ENCODE measurements around the gene AGAP1.

Gene AGAP1

DNA sequence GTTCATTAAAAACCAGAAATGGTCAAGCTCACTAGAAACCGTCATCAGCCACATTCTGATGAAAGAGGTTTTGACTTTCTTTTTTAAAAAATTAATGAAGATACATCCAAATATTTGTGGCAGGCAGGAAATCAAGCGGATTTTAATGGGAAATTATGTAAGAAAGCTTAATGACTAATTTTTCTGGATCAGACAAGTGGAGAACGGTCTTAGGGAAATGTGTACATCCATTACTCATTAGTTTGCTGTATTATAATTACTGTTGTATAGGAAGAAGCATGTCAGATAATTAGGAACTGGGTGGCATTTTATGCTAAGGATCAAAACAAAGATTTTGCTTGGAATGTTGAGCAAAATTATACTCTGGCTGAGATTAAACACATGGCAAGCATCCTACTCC is 39.4 kb downstream of the AGAP1 start:
- no peak for DNase-seq (ENCODE audit: low spot score)

DNA sequence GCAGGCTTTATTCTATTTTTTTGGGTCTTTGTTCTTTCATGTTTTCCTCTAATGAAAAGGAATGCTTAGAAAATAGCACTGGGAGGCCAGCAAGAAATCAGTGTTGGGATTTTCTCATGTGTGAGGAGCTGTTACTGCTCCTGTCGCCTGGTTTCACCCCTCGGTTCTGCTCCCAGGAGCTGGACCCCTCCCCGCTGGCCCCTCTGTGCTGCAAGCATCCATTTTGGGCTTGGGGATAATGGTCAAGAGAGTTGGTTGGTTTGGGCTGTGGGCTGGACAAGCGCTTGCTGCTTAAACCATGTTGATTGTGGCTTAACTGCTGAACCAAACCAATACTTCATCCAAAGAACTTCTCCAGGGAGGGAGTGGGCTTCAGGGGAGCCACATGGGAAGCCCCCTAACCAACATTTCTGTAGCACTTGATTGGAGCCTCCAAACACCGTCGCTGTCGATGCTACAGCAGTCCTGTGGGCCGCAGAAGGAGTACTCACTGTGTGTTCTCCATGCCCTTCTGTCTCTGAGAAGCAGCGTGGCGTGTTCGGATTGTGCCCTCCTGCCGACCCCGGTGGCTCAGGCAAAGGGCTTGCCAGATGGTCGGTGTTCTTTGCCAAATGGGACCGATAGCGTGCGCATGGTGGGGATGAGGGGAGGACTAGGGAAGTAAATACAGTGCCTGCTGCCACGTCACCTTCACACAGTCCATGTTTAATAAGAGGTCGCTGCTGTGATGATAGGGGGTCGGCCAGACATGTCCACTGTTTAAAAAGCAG is 40.0 kb downstream of the AGAP1 start:
- no peak for DNase-seq (ENCODE audit: low spot score)

- no peak for DNase-seq (ENCODE audit: low spot score)
Measured at GRCh38 chr2:235534678-235535422, 41.0 kb downstream of the AGAP1 start.

- DNase-seq (ENCODE audit: low spot score), result no peak
Measured at GRCh38 chr2:235535423-235536130, 41.7 kb downstream of the AGAP1 start.

GRCh38 chr2:235536711-235537110 is 42.9 kb downstream of the AGAP1 start:
- no peak for DNase-seq (ENCODE audit: low spot score)

GRCh38 chr2:235537186-235537585 is 43.3 kb downstream of the AGAP1 start:
- DNase-seq (ENCODE audit: low spot score), result no peak

DNA sequence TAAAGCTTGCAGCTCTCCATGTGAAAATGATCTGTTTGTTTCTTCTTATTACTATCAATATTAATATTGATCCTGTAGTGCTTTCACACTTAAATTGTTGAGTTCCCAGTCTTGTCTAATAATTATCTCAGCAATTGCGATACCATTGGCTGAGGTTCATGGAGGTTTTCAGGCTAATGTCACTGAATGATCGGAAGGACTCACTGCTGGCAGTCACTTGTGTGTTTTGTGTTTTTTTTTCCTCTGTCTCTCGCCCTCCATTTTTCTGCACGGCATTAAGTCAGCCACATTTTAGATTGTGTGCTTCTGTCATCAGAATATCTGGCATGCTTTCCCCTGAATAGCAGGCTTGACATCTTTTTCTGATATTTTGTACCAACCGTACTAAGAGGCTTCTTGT is 43.7 kb downstream of the AGAP1 start:
- DNase-seq (ENCODE audit: low spot score), result no peak

DNA sequence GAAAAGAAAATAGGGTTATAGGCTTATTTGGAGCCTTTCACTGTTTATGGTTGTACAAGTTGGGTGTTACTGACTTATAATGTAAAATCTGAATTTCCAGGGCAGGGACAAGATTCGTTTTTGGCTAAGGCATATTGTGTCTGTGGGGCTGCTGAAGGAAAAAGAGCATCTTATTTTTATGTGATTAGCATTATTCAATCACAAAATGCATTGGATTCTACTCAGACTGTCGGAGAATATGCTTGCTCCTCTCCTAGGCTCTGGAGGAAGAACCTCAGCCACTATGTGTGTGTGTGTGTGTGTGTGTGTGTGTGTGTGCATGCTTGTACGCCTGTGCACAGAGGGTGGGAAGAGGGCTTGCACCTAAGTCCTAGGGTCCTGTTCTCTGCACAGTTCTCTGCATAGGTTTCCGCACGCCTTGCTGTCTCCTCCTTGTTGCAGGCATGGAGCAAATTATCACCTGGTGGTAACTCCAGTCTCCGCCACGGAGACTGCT is 44.3 kb downstream of the AGAP1 start:
- DNase-seq (ENCODE audit: low spot score), result no peak

- no peak for DNase-seq (ENCODE audit: low spot score)
Measured at GRCh38 chr2:235538981-235539380, 45.1 kb downstream of the AGAP1 start.

- DNase-seq (ENCODE audit: low spot score), result no peak
Measured at GRCh38 chr2:235539773-235540172, 45.9 kb downstream of the AGAP1 start.

- no peak for DNase-seq (ENCODE audit: low spot score)
Measured at GRCh38 chr2:235541016-235541415, 47.2 kb downstream of the AGAP1 start.

- no peak for DNase-seq (ENCODE audit: low spot score)
Measured at GRCh38 chr2:235541838-235542549, 48.2 kb downstream of the AGAP1 start.

- no peak for DNase-seq (ENCODE audit: low spot score)
Measured at GRCh38 chr2:235542733-235543127, 48.9 kb downstream of the AGAP1 start.

- no peak for DNase-seq (ENCODE audit: low spot score)
Measured at GRCh38 chr2:235543128-235543750, 49.4 kb downstream of the AGAP1 start.

DNA sequence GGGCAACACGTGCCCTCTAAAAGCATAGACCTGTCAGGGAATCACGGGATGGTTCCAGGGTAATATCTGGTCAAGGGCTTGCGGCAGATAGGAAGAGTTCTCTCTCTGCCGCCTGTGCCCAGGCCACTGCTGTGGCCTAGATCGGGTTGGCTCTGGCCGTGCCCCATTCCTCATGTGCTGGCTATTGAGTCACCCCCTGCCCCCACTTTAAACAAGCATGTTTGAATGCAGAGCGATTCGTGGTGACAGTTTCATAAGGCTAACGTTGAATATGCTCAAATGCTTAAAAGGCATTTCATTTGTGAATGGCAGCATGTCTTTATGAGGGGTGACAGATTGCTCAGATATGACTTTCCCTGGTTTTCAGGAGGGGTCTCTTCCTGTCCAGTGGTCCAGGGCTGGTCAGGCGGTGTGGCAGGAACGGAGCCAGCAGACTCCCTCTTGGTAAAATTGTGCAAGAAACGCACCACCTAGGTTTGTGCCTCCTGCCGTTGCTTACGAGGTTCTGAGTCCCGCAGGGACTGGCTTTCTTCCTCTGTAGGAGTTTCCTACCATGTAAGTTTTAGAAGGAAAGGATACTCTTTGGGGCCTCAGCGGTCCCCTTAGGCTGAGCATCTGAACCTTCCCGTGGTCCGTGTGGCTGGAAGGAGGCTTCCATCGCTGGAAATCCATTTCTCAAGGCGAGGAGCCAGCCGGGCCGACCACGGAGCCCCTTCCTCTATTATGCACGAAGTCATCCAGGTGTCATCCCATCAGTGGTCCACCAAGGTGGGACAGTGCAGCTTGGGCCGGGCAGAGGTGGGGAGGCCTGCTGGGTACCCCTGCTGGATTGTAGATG is 50.2 kb downstream of the AGAP1 start:
- DNase-seq (ENCODE audit: low spot score), result no peak

- DNase-seq (ENCODE audit: low spot score), result no peak
Measured at GRCh38 chr2:235544689-235544969, 50.8 kb downstream of the AGAP1 start.

- DNase-seq (ENCODE audit: low spot score), result no peak
Measured at GRCh38 chr2:235545339-235546150, 51.7 kb downstream of the AGAP1 start.

DNA sequence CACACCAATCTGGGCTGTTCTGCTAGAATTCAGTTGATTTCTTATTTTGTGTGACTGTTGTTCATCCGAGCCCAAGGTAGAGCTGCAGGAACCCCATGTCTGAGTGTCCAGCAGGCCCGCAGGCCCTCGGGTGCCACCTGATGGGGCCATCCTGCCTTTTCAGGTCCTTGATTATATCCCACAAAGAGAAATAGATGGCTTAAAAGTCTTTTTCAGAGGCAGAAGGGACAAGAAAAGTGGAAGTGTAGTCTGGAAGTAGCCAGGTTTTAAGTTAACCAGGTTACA is 52.2 kb downstream of the AGAP1 start:
- DNase-seq (ENCODE audit: low spot score), result no peak

GRCh38 chr2:235546436-235546835 is 52.6 kb downstream of the AGAP1 start:
- no peak for DNase-seq (ENCODE audit: low spot score)

- no peak for DNase-seq (ENCODE audit: low spot score)
Measured at GRCh38 chr2:235549735-235550377, 56.0 kb downstream of the AGAP1 start.

Measured in hepatic stellate cell (primary cell).